ENCODE measurements around the gene JAK3. TPM values are rescaled to one million over a fixed set of nuclear protein-coding genes. Genes with fewer than 3 reads are reported as not detected.

JAK3 gene
- total RNA-seq, 3 donors from 2014 or later, result 2.8 to 13.1 (median 3.5) TPM

- intact Hi-C loops (cut with DNase I; ENCODE audit: low total_unique reads), result no loop called here
- Histone ChIP-seq H3K27me3 (no peaks in the 10 kb centered on the region), H3K9me3 (no peaks in the 10 kb centered on the region), H3K36me3 (no peaks in the 10 kb centered on the region), H3K4me1 (no peaks in the 10 kb centered on the region), H3K4me3 (no peak overlapping the region), H3K27ac (no peak overlapping the region)
- DNase-seq (ENCODE audit: low spot score in 2 of 2), result no peak
- no peak for TF ChIP-seq POLR2A (IDR thresholded peaks at IDR 0.05)
- TF ChIP-seq CTCF (IDR thresholded peaks at IDR 0.05), result no peak
- no peak for TF ChIP-seq POLR2AphosphoS5 (IDR thresholded peaks at IDR 0.05)
These were observed 36.1 kb downstream of the JAK3 start for GRCh38 chr19:17811681-17812080.

GRCh38 chr19:17811103-17811502 is 36.7 kb downstream of the JAK3 start:
- Histone ChIP-seq H3K9me3 (no peaks in the 10 kb centered on the region), H3K4me3 (no peak overlapping the region), H3K36me3 (no peaks in the 10 kb centered on the region), H3K27ac (no peak overlapping the region), H3K4me1 (no peaks in the 10 kb centered on the region), H3K27me3 (no peaks in the 10 kb centered on the region)
- intact Hi-C loops (cut with DNase I; ENCODE audit: low total_unique reads), result no loop called here
- TF ChIP-seq POLR2AphosphoS5 (IDR thresholded peaks at IDR 0.05) (no peak), CTCF (IDR thresholded peaks at IDR 0.05) (no peak), POLR2A (IDR thresholded peaks at IDR 0.05) (no peak)
- no peak for DNase-seq (ENCODE audit: low spot score in 2 of 2)

GRCh38 chr19:17807731-17808316 is 40.0 kb downstream of the JAK3 start:
- H3K27me3 ChIP-seq, result no peaks in the 10 kb centered on the region
- no peak overlapping the region for H3K27ac ChIP-seq
- intact Hi-C loops (cut with DNase I; ENCODE audit: low total_unique reads), result no loop called here
- no peak overlapping the region for H3K4me3 ChIP-seq
- no peaks in the 10 kb centered on the region for H3K36me3 ChIP-seq
- no peak for TF ChIP-seq POLR2AphosphoS5 (IDR thresholded peaks at IDR 0.05)
- no peak for TF ChIP-seq POLR2A (IDR thresholded peaks at IDR 0.05)
- no peak for TF ChIP-seq CTCF (IDR thresholded peaks at IDR 0.05)
- no peaks in the 10 kb centered on the region for H3K4me1 ChIP-seq
- no peak for DNase-seq (ENCODE audit: low spot score in 2 of 2)
- H3K9me3 ChIP-seq, result no peaks in the 10 kb centered on the region

GRCh38 chr19:17806945-17807344 is 40.8 kb downstream of the JAK3 start:
- H3K27me3 ChIP-seq, result no peaks in the 10 kb centered on the region
- no peak overlapping the region for H3K4me3 ChIP-seq
- intact Hi-C loops (cut with DNase I; ENCODE audit: low total_unique reads), result no loop called here
- TF ChIP-seq POLR2AphosphoS5 (IDR thresholded peaks at IDR 0.05), result no peak
- TF ChIP-seq POLR2A (IDR thresholded peaks at IDR 0.05), result no peak
- no peak for TF ChIP-seq CTCF (IDR thresholded peaks at IDR 0.05)
- DNase-seq (ENCODE audit: low spot score in 2 of 2), result no peak
- no peaks in the 10 kb centered on the region for H3K36me3 ChIP-seq
- no peaks in the 10 kb centered on the region for H3K4me1 ChIP-seq
- H3K9me3 ChIP-seq, result no peaks in the 10 kb centered on the region
- H3K27ac ChIP-seq, result no peak overlapping the region

- H3K27me3 ChIP-seq, result no peaks in the 10 kb centered on the region
- H3K36me3 ChIP-seq, result no peaks in the 10 kb centered on the region
- intact Hi-C loops (cut with DNase I; ENCODE audit: low total_unique reads), result no loop called here
- no peaks in the 10 kb centered on the region for H3K9me3 ChIP-seq
- DNase-seq (ENCODE audit: low spot score in 2 of 2), result no peak
- H3K4me3 ChIP-seq, result no peak overlapping the region
- H3K27ac ChIP-seq, result no peak overlapping the region
- no peaks in the 10 kb centered on the region for H3K4me1 ChIP-seq
- no peak for TF ChIP-seq POLR2A (IDR thresholded peaks at IDR 0.05)
- TF ChIP-seq POLR2AphosphoS5 (IDR thresholded peaks at IDR 0.05), result no peak
- no peak for TF ChIP-seq CTCF (IDR thresholded peaks at IDR 0.05)
These were observed 42.4 kb downstream of the JAK3 start for GRCh38 chr19:17805427-17805826.
